ENCODE measurements around the gene ZBTB20.

DNA sequence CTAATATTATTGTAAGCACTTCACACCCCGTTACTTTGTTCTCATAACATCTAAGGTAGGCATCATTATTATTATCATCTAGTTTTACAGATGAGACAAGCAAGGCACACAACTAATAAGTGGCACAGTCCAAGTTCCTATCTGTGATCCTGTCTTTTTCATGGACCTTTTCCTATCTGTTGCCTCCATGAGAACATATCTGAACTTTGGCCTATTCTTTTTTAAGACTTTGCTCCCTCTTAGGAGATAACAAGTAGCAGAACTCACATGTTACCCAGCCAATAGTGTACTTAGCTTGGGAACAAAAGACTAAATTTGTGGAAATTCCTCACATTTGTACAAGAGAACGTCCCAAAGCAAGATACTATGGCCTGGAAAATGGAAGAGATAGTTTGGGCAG, 680.8 kb downstream of the ZBTB20 start:
- TF ChIP-seq, protein P1, sequence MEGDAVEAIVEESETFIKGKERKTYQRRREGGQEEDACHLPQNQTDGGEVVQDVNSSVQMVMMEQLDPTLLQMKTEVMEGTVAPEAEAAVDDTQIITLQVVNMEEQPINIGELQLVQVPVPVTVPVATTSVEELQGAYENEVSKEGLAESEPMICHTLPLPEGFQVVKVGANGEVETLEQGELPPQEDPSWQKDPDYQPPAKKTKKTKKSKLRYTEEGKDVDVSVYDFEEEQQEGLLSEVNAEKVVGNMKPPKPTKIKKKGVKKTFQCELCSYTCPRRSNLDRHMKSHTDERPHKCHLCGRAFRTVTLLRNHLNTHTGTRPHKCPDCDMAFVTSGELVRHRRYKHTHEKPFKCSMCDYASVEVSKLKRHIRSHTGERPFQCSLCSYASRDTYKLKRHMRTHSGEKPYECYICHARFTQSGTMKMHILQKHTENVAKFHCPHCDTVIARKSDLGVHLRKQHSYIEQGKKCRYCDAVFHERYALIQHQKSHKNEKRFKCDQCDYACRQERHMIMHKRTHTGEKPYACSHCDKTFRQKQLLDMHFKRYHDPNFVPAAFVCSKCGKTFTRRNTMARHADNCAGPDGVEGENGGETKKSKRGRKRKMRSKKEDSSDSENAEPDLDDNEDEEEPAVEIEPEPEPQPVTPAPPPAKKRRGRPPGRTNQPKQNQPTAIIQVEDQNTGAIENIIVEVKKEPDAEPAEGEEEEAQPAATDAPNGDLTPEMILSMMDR (conservative IDR thresholded peaks at IDR 0.05; ENCODE audit: low read depth, low read length), result no peak
- no peak for TF ChIP-seq EZH2 (IDR thresholded peaks at IDR 0.05; ENCODE audit: low read length, unreplicated experiment)

Data from PC-3 (cell line).